GM19043 (cell line): Measurements from ENCODE around the gene CLCN7.
A peak's percentile ranks its signal among the peaks of the same experiment; 100 is the strongest.

Experiments used
- ATAC-seq: cut with Tn5 transposase; IDR thresholded peaks from one replicate; pipeline ENCODE4 v1.9.1; 2021; ENCODE audit warnings: low read depth; ENCODE audit not compliant: unreplicated experiment

The CLCN7 gene

DNA sequence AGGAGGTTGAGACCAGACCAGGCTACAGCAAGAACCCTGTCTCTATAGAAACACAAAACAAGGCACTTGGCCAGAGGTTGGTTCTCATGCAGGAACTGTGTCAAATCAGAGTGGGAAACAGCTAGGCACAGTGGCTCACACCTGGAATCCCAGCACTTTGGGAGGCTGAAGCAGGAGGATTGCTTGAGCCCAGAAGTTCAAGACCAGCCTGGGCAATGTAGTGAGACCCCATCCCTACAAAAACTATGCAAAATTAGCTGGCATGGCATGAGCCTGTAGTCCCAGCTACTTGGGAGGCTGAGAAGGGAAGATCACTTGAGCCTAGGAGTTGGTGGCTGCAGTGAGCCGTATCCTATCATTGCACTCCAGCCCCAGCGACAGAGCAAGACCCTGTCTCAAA is 62.0 kb downstream of the CLCN7 start:
- no peak for ATAC-seq

DNA sequence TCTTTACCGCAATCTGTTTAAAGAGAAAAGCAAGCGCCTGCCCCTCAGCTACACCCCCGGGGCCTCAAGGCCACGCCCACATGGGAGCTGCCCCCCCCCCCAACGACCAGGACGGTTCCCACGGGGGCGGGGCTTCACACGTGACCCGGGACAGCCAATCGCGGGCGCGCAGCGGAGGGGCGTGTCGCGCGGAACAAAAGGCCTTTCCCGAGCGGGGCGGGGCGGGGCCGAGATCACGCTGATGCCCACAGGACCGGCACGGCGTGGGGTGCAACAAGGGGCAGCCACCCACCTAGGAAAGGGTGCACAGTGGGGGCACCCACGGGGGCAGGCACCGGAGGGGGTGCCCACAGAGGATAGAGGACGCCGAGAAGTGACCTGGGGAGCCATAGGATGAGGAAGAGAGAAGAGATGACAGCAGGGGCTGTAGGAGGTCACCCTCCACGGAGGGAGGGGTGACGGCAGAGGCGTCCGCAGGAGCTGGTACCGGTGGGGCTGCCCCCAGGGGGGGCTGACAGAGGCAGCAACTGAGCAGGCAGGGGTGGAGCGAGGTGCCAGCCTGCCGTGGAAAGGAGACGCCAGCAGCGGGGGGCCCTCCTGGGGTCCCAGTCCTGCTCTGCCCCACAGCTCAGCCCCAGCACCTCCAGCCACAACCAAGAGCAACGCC is 66.5 kb downstream of the CLCN7 start:
- peak; percentile 75 for ATAC-seq

DNA sequence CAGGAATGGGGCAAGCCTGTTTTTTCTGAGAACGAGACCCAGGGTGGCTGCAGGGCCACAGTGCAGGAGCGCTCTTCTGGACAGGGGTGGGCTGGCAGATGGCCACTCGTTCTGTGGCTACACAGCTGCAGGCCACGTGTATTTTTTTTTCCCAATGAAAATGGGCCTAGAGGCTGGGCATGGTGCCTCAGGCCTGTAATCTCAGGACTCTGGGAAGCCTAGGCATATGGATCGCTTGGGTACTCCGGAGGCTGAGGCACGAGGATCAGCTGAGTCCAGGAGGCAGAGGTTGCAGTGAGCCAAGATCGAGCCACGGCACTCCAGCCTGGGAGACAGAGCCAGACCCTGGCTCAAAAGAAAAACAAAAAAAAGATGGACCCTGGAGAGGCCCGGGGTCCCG is 67.1 kb downstream of the CLCN7 start:
- no peak for ATAC-seq

DNA sequence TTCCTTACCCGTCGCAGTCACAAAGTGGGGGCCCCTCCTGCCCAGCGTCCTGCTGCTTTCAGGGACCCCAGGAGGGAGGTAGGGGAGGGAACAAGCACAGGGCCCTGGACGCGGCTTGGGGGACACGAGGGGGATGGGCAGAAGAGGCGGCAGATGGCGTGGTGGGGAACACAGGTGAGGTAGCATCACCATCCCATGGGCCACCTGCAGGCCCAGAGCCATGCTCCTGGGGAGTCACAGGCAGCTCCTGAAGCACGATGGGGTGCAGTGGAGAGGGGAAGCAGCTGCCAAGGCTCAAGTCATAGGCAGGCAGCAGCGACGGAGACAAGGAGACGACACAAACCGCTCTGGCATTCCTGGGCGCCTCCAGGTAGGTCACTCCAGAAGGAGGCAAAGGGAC is 71.1 kb downstream of the CLCN7 start:
- ATAC-seq: no peak

DNA sequence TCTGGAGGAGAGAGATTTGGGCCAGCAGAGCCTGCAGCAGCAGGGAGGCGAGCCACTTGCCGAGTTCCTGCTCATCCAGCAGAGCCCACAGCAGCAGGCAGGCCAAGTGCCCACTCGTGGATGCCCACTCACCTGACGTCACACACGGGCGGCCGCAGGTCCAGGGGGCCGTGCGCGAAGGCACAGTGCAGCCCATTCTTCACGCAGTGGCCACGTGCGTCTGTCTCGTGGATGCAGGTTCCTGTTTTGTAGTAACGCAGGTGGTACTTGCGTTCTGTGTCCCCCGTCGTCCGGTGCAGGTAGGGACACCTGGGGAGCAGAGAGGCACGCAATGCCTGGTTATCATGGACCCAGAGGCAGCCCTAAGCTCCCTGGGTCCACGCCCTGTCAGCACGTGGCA is 71.8 kb downstream of the CLCN7 start:
- no peak for ATAC-seq

DNA sequence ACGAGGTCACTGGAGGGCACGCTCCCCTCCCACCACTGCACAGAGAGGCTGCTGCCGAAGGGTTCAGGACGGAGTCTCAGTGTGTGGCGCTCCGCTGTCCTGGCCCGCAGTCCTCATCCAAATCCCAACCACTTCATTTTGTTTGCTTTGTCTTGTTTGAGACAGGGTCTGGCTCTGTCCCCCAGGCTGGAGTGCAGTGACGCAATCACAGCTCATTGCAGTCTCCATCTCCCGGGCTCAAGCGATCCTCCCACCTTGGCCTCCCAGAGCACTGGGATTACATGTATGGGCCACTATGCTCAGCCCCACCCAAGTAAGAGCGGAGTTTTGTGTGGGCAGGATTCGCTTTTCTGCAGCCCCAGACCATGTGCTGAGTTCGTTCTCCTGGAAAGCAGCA is 73.1 kb downstream of the CLCN7 start:
- no peak for ATAC-seq

DNA sequence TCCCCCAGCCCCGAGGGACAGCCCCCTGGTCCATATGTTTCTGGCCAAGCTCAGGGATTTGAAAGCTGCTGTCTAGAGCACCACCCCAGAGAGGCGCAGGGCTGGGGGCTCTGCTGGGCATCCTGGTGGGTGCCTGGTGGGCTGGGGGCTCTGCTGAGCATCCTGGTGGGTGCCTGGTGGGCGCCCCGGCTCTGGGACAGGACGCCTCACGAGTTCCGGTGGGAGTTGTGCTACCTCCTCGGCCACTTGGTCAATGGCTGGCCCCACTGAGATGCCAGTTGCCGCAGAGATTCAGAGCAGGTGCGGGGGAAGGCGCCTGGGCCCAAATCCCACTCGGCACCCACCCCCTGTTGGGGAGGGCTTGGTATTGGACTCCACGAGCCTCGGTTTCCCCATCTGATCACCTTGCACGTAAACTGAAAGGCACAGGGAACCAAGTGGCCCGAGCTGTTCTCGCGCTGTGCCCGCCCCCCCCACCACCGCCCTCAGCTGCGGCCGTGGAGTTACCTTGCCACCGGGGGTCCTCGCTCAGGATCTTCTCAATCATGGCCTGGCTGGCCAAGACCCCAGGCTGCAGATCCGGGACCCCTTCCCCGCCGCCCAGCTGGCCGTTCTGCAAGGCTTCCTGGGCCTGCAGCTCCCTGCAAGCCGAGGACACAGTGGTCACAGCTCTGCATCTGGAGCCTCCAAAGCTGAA is 73.6 kb downstream of the CLCN7 start:
- no peak for ATAC-seq

DNA sequence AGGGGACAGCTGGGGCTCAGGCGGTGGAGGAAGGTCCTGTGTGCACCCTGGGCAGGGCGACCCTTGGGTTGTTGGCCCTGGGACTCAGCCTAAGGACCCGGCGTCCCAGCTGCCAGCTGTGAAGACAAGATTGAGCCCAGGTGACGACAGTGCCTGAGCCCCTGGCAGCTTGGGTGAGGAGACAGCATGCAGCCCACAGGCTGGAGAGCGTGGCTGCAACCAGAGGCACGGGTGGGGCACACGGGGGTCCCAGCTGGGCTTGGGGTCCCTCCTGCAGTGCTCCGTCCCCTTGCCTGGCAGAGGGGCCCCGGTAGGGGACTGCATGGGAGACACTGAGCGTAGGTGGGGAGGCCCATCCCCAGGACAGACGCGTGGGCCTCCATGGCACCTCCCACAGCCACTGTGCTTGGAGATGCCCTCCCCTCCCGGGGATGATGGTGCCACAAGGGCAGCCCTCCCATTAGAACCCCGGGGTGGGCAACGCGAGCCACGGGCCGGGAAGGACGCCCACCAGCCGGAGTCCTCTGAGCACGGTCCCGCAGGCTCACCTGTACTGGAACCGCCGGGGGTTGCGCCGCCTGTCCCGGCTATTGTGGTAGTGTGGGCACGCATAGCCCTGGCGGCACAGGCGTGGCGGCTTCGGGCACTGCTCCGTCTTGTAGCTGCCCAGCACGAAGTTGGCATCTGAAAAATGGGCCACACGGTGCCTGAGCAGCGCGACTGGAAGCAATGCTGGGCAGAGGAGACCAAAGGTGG is 75.8 kb downstream of the CLCN7 start:
- no peak for ATAC-seq

DNA sequence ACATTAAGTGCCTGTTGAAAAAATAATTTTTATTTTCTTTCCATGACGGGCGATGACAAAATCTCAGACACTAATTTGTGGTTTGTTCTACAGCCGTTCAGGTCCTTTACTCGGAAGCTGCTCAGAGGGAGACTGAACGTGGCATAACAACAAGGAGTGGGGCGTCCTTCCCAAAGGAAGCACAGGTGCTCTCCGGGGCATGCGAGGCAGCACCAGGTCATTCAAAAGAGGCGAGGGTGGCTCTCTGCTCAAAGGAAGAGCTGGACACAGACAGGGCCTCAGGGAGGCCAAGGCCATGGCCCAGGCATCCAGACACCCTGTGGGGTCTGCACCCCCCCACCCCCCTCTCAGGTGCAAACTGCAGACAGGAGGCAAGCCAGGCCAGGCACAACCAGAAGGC is 76.5 kb downstream of the CLCN7 start:
- ATAC-seq: no peak

DNA sequence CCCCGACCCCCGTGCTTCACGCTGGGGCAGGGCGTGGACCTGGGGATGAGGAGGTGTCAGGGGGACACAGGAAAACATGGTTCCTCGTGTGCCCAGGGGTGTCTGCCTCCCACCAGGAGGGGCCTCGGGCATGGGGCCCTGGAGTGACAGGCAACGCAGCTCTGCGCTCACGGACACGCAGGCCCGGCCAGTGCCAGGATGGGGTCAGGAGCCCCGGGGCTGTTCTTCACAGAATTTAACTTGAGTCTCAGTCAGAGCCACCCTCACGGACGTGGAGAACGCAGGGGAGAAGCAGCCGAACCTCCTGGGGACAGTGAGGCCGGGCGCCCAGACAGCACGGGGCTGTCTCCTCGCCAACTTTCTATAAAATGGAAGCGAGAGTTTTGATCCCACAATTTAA is 77.0 kb downstream of the CLCN7 start:
- no peak for ATAC-seq

DNA sequence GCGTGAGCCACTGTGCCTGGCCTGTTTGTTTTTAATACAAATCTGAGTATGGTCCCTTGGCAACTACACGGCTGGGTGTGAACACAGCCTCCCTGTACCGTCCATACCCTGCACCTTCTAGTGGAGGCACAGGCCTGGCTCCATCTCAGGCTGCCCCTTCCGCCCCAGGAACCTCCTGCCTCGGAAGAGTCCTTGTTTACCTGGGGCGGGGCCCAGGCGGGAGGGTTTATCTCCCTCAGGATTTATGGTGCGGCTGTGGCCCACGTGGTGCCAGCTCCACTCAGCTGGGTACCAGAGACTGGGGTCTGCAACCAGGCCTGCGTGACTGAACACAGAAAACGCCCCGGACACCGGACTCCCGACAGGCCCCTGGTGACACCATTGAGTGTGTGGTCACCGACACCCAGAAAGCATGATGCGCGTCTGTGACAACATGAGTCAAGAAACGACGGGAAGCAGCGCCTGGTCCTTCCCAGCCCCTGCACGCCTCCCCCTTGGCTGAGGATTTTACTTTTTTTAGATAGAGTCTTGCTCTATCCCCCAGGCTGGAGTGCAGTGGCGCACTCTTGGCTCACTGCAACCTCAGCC is 79.3 kb downstream of the CLCN7 start:
- ATAC-seq: no peak
